CD4-positive, alpha-beta T cell treated with Interleukin-17A for 4 hours (primary cell): ENCODE measurements around the gene GRB10.
"Not testable (repeated sequence)": the region's sequence is repeated elsewhere in the genome, so short reads cannot be mapped to it uniquely, and the experiment has no call there.

Source experiments
- DNase-seq: peaks from one replicate; pipeline ENCODE4 v3.0.0-alpha.2; 2020; ENCODE audit warnings: mixed read lengths

The GRB10 gene

GRCh38 chr7:50565977-50566376, 216.7 kb downstream of the GRB10 start:
- DNase-seq, result no peak

DNA sequence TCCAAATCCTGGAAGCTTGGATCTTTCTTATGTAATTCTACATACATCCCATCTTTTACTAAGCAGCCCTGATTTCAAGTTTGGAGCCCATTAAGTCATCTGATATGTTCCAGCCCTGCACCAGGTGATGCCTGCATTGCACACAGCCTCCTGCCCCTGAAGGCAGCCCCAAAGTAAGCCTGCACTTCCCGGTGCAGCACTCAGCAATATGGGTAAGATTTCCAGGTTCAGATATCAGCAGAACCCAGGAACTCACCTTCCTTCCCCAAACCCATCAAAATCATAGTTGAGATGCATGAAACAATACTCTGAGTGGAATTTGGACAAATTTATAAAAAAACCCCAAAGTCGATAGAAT, 217.2 kb downstream of the GRB10 start:
- no peak for DNase-seq

- no peak for DNase-seq
Observed at GRCh38 chr7:50564640-50565558, 217.8 kb downstream of the GRB10 start, which contains the start of gene DDC. DDC (minus strand) TSS chr7:50565405; CDS start chr7:50544085, 21,320 bp downstream.

DNA sequence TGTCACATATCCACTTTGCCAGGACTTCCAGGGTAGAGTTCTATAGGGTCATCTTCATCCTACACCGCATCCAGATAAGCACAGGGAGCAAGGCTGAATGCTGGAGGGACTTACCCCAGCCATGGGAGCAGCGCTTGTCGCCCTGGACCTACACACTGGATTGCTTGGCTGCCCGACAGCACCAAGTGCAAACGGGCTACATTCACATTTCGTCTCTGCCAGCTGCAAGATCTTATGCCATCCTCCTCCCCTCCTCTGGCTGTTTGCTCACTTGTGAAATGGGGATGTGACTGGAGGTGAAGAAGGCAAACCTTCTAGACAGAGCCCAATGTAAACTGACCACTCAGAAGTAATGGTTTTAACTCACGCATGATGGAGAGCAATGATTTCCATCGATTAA, 218.5 kb downstream of the GRB10 start:
- DNase-seq, result no peak

DNA sequence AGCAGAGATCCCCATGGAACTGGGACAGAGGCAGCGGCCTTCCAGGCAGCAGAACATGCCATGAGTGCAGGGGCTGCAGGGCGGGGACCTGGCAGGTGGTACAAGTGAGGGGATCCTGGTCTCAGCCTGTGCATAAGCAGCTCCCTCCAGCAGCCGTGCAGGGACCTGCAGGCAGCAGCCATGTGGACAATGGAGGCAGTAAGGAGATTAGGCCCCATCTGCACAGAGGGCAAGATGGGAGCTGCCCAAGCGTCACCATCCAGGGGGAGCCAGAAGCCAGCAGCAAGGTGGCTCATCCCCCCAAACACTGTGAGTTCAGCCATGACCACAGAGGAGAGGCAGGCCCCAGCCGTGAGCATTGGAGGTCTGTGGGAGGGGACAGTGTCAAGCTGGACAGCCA, 220.6 kb downstream of the GRB10 start:
- DNase-seq, result no peak

GRCh38 chr7:50560865-50561351, 221.8 kb downstream of the GRB10 start:
- no peak for DNase-seq

GRCh38 chr7:50559881-50560280, 222.8 kb downstream of the GRB10 start:
- DNase-seq, result no peak

DNA sequence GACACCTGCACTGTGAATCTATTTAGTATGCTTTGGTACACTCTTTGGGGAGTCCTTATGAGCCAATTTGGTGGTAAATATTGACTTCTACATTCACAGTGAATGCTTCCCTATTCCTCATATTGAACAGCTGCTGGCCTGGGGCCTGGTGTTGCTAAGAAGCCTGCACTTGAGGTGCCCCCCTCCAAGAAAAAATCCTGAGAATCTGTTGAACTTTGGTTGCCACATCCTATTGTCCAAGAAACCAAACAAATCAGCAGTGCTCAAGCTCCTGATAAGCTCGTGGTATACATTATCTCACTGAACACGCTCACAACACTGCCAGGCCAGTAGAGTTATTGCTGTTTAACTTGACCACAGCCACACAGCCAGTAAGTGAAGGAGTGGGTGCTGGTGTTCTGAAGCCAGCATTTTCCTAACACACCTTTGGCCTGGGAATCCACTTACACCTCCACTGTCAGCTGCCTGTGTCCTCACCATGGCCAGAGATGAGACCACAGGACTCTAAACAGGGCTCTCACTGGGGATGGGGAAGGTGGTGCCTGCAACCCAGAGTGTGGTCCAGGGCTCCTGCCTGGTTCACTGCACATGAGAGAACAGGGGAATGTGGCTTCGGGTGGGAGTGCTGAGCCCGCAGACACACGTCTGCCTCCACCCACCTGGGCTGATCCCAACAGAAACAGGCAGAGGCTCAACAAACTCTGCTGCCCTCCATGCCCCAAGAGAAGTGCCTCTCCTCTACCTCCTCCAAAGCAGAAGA, 224.2 kb downstream of the GRB10 start:
- no peak for DNase-seq

DNA sequence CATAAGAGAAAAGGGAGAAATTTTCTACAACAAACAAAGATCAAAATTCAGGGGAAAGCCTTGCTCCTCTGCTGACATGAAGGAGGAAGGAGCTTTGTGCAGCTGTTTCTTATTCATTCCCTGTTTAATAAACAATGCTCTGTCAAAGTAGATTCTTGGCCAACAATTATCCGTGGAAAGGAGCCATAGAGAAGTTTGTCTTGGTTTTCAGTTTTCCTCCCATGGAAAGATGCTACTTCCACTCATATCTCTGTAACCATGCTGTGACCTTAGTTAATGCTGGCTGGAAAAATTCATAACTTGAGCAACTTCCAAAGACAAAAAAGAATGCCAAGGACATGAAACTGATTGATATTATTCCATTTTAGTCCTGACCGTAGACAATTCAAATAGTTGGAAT, 225.6 kb downstream of the GRB10 start:
- no peak for DNase-seq

- no peak for DNase-seq
Observed at GRCh38 chr7:50556247-50556991, 226.3 kb downstream of the GRB10 start.

- no peak for DNase-seq
Observed at GRCh38 chr7:50555594-50556140, 227.0 kb downstream of the GRB10 start.

DNA sequence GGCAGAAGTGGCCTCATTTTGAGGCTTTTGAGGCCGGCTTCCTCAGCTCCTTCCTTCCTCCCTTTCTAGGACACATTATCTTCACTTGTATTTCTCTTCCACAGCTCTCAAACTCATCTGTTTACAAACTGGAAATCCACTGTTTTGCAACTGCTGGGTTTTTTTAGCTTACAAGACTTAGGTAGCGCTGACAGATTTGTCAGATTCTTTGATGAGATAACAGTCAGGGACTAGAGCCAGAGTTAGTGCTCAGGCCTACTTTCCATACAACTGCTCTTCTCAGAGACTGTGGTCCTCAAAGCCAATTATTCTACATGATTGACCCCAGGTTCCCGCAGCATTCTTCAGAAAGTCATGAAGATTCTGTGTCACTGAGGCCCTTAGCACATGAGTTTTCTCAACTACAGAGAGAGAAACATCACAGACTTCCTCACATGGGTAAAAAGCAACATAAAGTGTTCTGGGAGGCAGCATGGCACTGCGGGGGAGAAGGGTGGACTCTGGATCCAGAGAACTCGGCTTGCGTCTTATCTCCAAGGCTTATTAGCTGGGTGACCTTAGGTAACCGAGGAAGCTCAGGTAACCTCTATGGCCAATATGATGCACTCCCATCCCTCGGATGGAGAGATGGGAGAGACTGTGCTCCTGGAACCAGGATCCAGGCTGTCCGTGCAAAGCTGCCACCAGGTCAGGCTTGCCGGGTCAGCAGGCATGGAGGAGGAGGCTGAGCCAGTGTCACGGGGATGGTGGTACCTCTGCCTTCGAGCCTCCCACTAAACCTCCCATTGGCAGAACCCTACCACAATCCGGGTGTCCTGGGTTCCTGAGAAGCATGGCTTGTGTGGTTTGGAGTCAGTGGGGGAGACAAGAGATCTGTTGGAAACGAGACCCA, 228.0 kb downstream of the GRB10 start:
- no peak for DNase-seq

DNA sequence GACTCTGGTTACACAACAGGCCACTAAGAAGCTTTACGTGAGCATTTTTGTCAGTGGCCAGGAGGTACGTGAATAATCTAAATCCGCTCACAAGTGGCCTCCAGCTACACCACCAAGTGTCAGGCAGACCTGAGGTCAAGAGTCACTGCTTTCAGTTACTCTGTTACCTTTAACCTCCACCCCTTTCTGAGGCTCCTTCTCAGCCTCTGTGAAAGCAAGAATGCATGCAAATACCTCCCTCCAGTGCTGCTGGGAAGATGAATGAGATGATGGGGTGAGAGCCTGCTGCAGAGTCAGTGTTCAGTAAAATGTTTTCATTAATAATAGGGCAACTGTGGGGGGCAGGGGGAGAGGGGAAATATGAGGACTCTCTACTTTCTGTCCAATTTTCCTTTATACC, 228.7 kb downstream of the GRB10 start:
- DNase-seq, result no peak

DNA sequence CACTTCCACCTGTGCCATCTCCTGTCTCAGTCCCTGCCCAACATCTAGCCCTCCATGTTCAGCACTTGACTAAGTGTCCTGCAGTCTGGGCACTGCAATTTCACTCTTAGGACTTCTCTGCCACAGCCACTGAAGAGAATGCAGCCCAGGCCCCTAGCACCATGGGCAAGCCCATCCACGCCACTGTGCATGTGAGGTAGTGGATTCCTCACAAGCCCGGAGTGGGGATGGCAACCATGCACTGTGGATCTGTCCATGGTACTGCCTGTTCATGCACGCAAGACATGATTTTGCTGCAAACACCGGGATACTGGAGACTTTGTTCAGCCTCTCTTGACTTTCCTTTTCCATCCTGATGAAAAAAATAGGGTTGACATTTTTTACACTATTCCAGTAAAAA, 229.8 kb downstream of the GRB10 start:
- no peak for DNase-seq

- no peak for DNase-seq
Observed at GRCh38 chr7:50552139-50552538, 230.6 kb downstream of the GRB10 start.

DNA sequence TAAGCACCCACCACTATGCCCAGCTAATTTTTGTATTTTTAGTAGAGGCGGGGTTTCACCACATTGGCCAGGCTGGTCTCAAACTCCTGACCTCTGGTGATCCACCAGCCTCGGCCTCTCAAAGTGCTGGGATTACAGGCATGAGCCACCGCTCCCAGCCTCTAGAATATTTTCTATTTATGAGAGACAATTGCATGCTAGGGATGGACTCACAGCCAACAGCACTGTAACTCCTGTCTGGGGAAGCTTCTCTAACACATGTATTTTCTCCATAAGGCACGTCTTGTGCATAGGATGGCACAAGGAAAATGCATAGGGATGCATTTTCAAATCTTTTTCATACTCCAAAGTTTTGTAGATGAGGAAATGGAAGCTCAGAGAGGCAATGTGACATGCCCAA, 237.1 kb downstream of the GRB10 start:
- DNase-seq, result not testable (repeated sequence)

GRCh38 chr7:50544992-50545391, 237.7 kb downstream of the GRB10 start:
- DNase-seq, result no peak

DNA sequence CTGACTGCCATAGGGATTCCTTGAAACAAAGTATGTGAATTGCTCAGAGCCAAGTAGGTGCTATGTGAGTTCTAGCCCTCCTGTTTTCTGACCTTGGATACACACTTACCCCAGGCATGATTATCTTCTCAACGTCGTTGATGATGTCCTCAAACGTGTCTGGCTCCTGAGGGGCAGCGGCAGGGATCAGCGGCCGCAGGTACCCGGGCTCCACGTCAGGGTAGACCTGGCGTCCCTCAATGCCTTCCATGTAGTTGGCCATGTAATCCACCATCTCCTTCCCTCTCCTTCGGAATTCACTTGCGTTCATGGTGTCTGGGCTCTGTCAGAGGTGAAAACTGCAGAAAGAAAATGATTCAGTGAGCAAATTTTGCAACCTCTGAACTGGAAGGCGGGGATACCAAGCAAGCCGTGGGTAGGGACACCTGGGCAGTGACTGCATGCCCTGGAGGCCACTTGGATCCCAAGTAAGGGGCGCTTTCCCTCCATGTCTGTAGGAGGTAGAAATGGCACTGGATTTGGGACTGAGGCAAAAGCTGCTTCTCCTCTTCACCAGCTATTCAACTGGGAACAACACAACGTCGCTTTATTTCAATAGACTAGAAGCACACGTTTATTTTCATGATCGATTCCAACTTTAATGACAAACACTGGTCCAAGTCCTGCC, 238.8 kb downstream of the GRB10 start:
- no peak for DNase-seq

GRCh38 chr7:50542132-50542531, 240.6 kb downstream of the GRB10 start:
- DNase-seq, result no peak

- DNase-seq, result no peak
Observed at GRCh38 chr7:50540785-50541579, 241.7 kb downstream of the GRB10 start.
